Upper lobe of right lung (tissue), 1 donor: ENCODE data around the gene KLHL22. TPM values are rescaled to one million over a fixed set of nuclear protein-coding genes. Genes with fewer than 3 reads are reported as not detected.

Experiments
- ATAC-seq: fragments of 200-7000 bp; cut with Tn5 transposase; one replicate; pipeline ENCODE4 v1.9.1; 2020; ENCODE audit warnings: mild to moderate bottlenecking, moderate library complexity
- DNase-seq: peaks from one replicate; pipeline ENCODE4 v3.0.0-alpha.2; 2020
- H3K27ac ChIP-seq: fragments of 200-600 bp; one replicate; pipeline ENCODE4 v1.8.0; 2022
- H3K27me3 ChIP-seq: fragments of 200-600 bp; one replicate; pipeline ENCODE4 v1.8.0; 2022; ENCODE audit warnings: mild to moderate bottlenecking
- H3K36me3 ChIP-seq: fragments of 200-600 bp; one replicate; pipeline ENCODE4 v1.8.0; 2022
- H3K4me1 ChIP-seq: fragments of 200-600 bp; one replicate; pipeline ENCODE4 v1.8.0; 2022
- H3K4me3 ChIP-seq: fragments of 200-600 bp; one replicate; pipeline ENCODE4 v1.8.0; 2022; ENCODE audit warnings: mild to moderate bottlenecking
- H3K9me3 ChIP-seq: fragments of 200-600 bp; one replicate; pipeline ENCODE4 v1.8.0; 2022
- intact Hi-C: fragments of 100-400 bp; cut with DNase I; formaldehyde crosslinking; loops from one replicate; pipeline ENCODE4 v1.11.0; 2022
- total RNA-seq: library from RNA; stranded (reverse); fragmentation: NEBNext Ultra II Directional; extraction: Animal tissue kit (Norgen Biotek cat#: 25700); gene quantifications from one replicate; pipeline ENCODE4 v1.2.1, GENCODE V29; 2021
- TF ChIP-seq, protein P1 (sequence below): fragments of 200-600 bp; IDR thresholded peaks from one replicate; pipeline ENCODE4 v1.8.0; 2022; ENCODE audit warnings: antibody characterized with exemption
- donor health status: DM: no; HTN: yes; CAD: no; lungs with severe emphysema.

Gene KLHL22
- total RNA-seq, 1 donor from 2014 or later: 23.3 TPM

DNA sequence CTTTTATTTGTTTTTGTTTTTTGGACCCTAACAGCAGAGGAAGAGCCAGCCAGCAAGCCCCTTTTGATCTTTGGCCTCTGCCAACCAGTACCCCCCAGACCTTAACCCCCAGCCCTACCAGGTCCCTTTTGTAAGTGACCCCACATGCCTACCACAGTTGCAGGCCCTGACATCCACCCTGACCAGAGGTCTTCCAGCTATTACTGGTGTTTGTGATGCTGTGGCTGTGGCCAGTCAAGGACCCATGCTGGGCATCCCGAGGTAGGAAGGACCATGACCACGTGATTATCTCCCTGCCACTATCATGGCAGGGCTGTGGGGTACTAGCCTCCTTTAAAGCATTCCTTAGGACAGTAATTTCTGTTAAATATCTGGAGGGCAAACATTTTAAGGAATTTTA, 20.8 kb upstream of the KLHL22 start:
- intact Hi-C loops: no loop called here
- Histone ChIP-seq H3K27ac (no peak overlapping the region), H3K36me3 (peaks cover 28% of the 10 kb centered on the region), H3K27me3 (no peaks in the 10 kb centered on the region), H3K4me1 (peaks cover 18% of the 10 kb centered on the region), H3K9me3 (no peaks in the 10 kb centered on the region), H3K4me3 (no peak overlapping the region)
- no peak for DNase-seq
- TF ChIP-seq, protein P1, sequence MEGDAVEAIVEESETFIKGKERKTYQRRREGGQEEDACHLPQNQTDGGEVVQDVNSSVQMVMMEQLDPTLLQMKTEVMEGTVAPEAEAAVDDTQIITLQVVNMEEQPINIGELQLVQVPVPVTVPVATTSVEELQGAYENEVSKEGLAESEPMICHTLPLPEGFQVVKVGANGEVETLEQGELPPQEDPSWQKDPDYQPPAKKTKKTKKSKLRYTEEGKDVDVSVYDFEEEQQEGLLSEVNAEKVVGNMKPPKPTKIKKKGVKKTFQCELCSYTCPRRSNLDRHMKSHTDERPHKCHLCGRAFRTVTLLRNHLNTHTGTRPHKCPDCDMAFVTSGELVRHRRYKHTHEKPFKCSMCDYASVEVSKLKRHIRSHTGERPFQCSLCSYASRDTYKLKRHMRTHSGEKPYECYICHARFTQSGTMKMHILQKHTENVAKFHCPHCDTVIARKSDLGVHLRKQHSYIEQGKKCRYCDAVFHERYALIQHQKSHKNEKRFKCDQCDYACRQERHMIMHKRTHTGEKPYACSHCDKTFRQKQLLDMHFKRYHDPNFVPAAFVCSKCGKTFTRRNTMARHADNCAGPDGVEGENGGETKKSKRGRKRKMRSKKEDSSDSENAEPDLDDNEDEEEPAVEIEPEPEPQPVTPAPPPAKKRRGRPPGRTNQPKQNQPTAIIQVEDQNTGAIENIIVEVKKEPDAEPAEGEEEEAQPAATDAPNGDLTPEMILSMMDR: no peak
- no peak for ATAC-seq

DNA sequence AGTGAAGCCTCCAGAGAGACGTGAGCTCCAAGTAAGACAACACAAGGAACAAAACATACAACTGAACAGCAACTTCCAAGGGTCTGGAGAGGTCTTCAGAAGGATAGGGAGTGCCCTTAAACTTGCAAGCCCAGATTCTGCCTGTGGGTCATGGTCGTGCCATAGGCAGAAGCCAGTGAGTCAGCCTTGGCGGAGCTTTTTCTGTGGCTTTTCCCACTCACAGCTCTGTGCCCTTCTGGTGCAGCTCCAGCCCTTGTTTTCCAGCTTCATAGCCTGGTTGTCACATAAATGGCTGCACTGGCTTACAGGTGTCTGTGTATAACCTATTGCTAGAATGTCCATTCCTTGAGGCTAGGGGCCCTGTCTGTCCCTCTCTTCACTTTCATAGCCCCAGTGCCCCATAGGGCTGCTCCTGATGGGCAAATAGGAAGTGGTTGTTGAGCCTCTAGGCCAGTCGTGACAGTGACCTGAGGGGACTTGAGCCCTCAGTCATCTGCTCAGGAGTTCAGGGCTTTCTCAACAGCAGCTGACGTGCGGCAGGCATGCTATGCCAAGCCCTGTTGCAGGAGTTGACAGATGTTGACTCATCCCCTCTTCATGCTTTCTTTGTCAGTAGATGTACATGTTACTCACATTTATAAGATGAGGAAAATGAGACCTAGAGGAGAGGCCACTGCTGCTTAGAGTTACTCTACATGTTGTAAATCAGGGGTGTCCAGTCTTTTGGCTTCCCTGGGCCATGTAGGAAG, 19.2 kb upstream of the KLHL22 start:
- no peak overlapping the region for H3K27ac ChIP-seq
- peaks cover 34% of the 10 kb centered on the region for H3K4me1 ChIP-seq
- intact Hi-C loops: no loop called here
- no peaks in the 10 kb centered on the region for H3K27me3 ChIP-seq
- DNase-seq: no peak
- peaks cover 16% of the 10 kb centered on the region for H3K36me3 ChIP-seq
- peak; percentile 27 for ATAC-seq
- no peaks in the 10 kb centered on the region for H3K9me3 ChIP-seq
- TF ChIP-seq, protein P1: no peak
- no peak overlapping the region for H3K4me3 ChIP-seq

DNA sequence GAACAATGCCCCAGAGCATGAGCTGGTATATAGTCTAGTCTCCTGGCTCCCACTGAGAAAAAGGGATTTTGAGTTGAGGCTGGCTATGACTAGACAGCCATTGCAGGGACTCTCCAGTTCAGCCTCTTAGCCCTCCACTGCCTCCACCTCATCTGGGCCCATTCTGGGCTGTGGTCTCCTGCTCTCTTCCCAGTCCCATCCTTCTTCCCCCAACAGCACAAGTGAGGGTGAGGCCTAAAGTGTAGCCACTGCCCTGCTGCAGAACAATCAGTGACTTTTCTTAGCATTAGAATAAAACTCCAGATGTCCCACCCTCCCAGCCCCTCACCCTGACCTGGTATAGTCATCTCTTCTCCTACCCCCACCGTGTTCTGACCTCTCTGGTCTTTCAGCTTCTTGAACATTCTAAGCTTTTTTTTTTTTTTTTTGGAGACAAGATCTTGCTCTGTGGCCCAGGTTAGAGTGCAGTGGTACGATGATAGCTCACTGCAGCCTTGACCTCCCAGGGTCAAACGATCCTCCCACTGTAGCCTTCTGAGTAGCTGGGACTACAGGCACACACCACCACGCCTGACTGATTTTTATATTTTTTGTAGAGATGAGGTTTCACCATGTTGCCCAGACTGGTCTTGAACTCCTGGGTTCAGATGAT, 16.1 kb upstream of the KLHL22 start:
- no peaks in the 10 kb centered on the region for H3K27me3 ChIP-seq
- H3K4me3 ChIP-seq: no peak overlapping the region
- ATAC-seq: no peak
- peak overlapping the region; percentile 17 for H3K27ac ChIP-seq
- H3K36me3 ChIP-seq: peaks cover 7% of the 10 kb centered on the region
- no peaks in the 10 kb centered on the region for H3K9me3 ChIP-seq
- H3K4me1 ChIP-seq: peaks cover 41% of the 10 kb centered on the region
- TF ChIP-seq, protein P1: no peak
- intact Hi-C loops: no loop called here
- DNase-seq: no peak

DNA sequence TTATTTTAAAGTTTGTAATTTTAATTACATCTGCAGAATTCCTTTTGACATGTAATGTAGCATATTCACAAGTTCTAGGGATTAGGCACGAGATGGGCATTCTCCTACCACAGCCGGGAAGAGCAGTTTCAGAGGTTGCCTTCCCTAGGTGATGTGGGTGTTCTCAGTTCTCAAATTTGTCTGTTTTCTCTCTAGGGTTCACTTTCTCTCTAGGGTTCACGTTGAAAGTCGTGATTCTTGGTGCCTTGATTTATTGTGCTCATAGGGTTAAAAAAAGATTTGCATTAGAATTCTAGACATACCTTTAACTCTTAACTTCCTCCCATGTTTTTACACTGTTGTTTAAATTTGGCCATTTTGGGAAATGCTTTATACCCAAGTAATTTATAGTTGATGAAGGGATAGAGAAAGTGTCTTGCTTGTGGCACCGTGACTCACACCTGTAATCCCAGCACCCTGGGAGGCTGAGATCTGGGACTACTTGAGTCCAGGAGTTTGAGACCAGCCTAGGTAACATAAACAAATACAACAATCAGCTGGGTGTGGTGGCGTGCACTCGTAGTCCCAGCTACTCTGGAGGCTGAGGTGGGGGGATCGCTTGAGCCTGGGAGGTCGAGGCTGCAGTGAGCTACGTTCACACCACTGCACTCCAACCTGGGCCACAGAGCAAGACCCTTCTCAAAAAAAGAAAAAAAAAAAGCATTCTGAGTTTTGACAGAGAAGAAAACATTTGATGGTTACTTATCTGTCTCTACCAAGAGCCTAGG, 15.4 kb upstream of the KLHL22 start:
- intact Hi-C loops: no loop called here
- no peak overlapping the region for H3K4me3 ChIP-seq
- H3K4me1 ChIP-seq: peaks cover 41% of the 10 kb centered on the region

DNA sequence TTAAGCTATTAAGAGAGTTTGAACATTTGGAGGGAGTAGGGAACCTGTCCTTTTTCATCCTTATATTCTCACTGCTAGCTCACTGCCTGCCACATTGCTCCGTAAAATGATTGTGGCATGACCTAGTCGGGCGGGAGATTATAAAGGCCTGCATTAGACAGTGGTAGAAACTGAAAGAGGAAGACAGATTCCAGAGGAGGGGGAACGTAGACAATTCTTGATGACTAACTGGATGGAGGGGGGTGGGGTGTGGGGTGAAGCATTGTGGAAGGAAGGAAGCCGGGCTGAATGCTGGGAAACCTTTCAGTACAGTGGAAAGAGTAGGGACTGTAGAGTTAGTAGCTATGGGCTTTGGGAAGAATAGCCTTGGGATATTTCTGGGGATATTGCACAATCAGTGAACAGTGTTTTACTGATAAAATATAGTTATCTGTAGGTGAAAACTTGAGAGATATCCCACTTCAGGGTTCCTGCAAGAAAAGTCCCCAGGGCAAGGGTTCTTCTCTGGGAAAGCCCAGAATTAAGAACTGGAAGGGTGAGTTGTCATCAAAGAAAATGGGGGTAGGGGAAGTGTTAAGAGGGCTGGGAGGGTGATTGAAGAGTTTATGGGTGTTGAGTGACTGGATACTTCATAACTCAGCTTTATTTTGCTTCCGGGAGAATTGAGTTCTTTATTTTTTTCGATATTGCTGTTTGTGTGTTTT, 13.9 kb upstream of the KLHL22 start:
- TF ChIP-seq, protein P1: no peak
- Histone ChIP-seq H3K27ac (peak overlapping the region; percentile 77), H3K36me3 (peaks cover 7% of the 10 kb centered on the region), H3K4me1 (peaks cover 35% of the 10 kb centered on the region), H3K27me3 (no peaks in the 10 kb centered on the region), H3K4me3 (peak overlapping the region; percentile 90), H3K9me3 (no peaks in the 10 kb centered on the region)
- intact Hi-C loops: no loop called here
- peak; percentile 85 for ATAC-seq
- no peak for DNase-seq

More for the DNA sequence above, 15.4 kb upstream of the KLHL22 start:
- Histone ChIP-seq H3K9me3 (no peaks in the 10 kb centered on the region), H3K36me3 (peaks cover 7% of the 10 kb centered on the region), H3K27ac (peak overlapping the region; percentile 17), H3K27me3 (no peaks in the 10 kb centered on the region)
- no peak for ATAC-seq
- DNase-seq: no peak
- TF ChIP-seq, protein P1: no peak
